Measurements from ENCODE around the gene CAMK2B. TPM values are rescaled to one million over a fixed set of nuclear protein-coding genes. Genes with fewer than 3 reads are reported as not detected.

The CAMK2B gene
- total RNA-seq, 1 donor from 2014 or later: 0.23 TPM

- no peak for DNase-seq (ENCODE audit: low spot score)
- TF ChIP-seq CTCF (IDR thresholded peaks at IDR 0.05; ENCODE audit: unreplicated experiment): no peak
- Mint-ChIP-seq H3K27me3 (ENCODE audit: unreplicated experiment) (peaks cover 6% of the 10 kb centered on the region), H3K27ac (ENCODE audit: unreplicated experiment) (no peak overlapping the region), H3K36me3 (ENCODE audit: low read depth, unreplicated experiment) (peaks cover 3% of the 10 kb centered on the region), H3K9me3 (ENCODE audit: unreplicated experiment) (no peaks in the 10 kb centered on the region), H3K4me3 (ENCODE audit: unreplicated experiment) (no peak overlapping the region), H3K4me1 (ENCODE audit: unreplicated experiment) (no peaks in the 10 kb centered on the region)
Measured at GRCh38 chr7:44193011-44193802, 132.2 kb downstream of the CAMK2B start.

DNA sequence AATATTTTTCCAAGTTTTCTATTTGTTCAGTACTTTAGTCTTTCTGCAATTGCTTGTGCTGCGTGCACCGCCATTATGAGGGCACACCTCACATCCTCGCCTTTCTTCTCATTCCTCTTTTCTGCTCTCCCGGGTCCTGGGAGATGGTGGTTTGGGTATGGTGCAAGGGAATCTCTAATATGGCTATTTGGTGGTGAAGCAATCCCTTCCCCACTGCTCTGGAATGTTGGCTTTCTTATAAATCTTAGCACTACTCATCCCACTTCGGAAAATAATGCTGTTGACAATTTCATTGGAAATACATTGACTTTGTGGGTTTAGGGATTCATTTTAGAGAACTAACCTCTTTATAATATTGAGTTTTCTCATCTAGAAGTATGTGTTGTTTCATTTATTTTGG is 134.2 kb downstream of the CAMK2B start:
- H3K27ac Mint-ChIP-seq (ENCODE audit: unreplicated experiment): no peak overlapping the region
- H3K4me1 Mint-ChIP-seq (ENCODE audit: unreplicated experiment): no peaks in the 10 kb centered on the region
- no peaks in the 10 kb centered on the region for H3K9me3 Mint-ChIP-seq (ENCODE audit: unreplicated experiment)
- TF ChIP-seq CTCF (IDR thresholded peaks at IDR 0.05; ENCODE audit: unreplicated experiment): no peak
- DNase-seq (ENCODE audit: low spot score): no peak
- H3K4me3 Mint-ChIP-seq (ENCODE audit: unreplicated experiment): no peak overlapping the region
- peaks cover 3% of the 10 kb centered on the region for H3K36me3 Mint-ChIP-seq (ENCODE audit: low read depth, unreplicated experiment)
- peaks cover 9% of the 10 kb centered on the region for H3K27me3 Mint-ChIP-seq (ENCODE audit: unreplicated experiment)

- DNase-seq (ENCODE audit: low spot score): no peak
- Mint-ChIP-seq H3K36me3 (ENCODE audit: low read depth, unreplicated experiment) (no peaks in the 10 kb centered on the region), H3K4me3 (ENCODE audit: unreplicated experiment) (no peak overlapping the region), H3K27me3 (ENCODE audit: unreplicated experiment) (peaks cover 7% of the 10 kb centered on the region), H3K9me3 (ENCODE audit: unreplicated experiment) (no peaks in the 10 kb centered on the region), H3K27ac (ENCODE audit: unreplicated experiment) (no peak overlapping the region), H3K4me1 (ENCODE audit: unreplicated experiment) (no peaks in the 10 kb centered on the region)
- no peak for TF ChIP-seq CTCF (IDR thresholded peaks at IDR 0.05; ENCODE audit: unreplicated experiment)
Measured at GRCh38 chr7:44189993-44190872, 135.2 kb downstream of the CAMK2B start.

- no peaks in the 10 kb centered on the region for H3K9me3 Mint-ChIP-seq (ENCODE audit: unreplicated experiment)
- H3K4me1 Mint-ChIP-seq (ENCODE audit: unreplicated experiment): peaks cover 2% of the 10 kb centered on the region
- DNase-seq (ENCODE audit: low spot score): no peak
- no peak for TF ChIP-seq CTCF (IDR thresholded peaks at IDR 0.05; ENCODE audit: unreplicated experiment)
- no peak within 1 kb of the TSS for H3K4me3 Mint-ChIP-seq (ENCODE audit: unreplicated experiment)
- H3K27me3 Mint-ChIP-seq (ENCODE audit: unreplicated experiment): peaks cover 7% of the 10 kb centered on the region
- H3K27ac Mint-ChIP-seq (ENCODE audit: unreplicated experiment): no peak within 1 kb of the TSS
- H3K36me3 Mint-ChIP-seq (ENCODE audit: low read depth, unreplicated experiment): no peaks in the 10 kb centered on the region
Measured at GRCh38 chr7:44189286-44189992, 136.0 kb downstream of the CAMK2B start, which contains the start of gene GCK. TSS of gene GCK (minus strand) at chr7:44189439. CDS start at chr7:44188953, 486 bp downstream.
